Measurements from ENCODE around the gene PHTF2. TPM values are rescaled to one million over a fixed set of nuclear protein-coding genes. Genes with fewer than 3 reads are reported as not detected.

The PHTF2 gene
- total RNA-seq, 1 experiment from 2014 or later, result 5.7 TPM

Other genes with a start within 250 kb of the PHTF2 start
- 11.2 and 19.1 TPM in 2 replicates for gene RSBN1L, start 102.3 kb upstream of the PHTF2 start, total RNA-seq (2014; rRNA removed; shearing (Covaris generic); ENCODE audit: low replicate concordance)
- gene TMEM60, start 339 bp upstream of the PHTF2 start, total RNA-seq (2014; rRNA removed; shearing (Covaris generic); ENCODE audit: low replicate concordance), result 6.0 TPM in 2 replicates